ENCODE results near the gene PIGV. TPM values are rescaled to one million over a fixed set of nuclear protein-coding genes. Genes with fewer than 3 reads are reported as not detected.

PIGV gene
- total and polyA plus RNA-seq, 5 donors: 3.9 to 7.3 (median 5.4) TPM

- ATAC-seq: no peak
- H3K4me1 ChIP-seq (ENCODE audit: control insufficient read depth, insufficient read depth, low read length): peaks cover 25% of the 10 kb centered on the region
- WGBS: 72% methylated on average over 5 of the region's 5 CpGs
Observed at GRCh38 chr1:26749458-26749857, 38.3 kb upstream of the PIGV start.

GRCh38 chr1:26750428-26750827, 37.3 kb upstream of the PIGV start:
- no peaks in the 10 kb centered on the region for H3K9me3 ChIP-seq (ENCODE audit: control insufficient read depth, low read length)
- H3K27me3 ChIP-seq (ENCODE audit: control insufficient read depth, insufficient read depth): no peaks in the 10 kb centered on the region
- intact Hi-C loops (cut with DNase I): no loop called here
- peaks cover 25% of the 10 kb centered on the region for H3K4me1 ChIP-seq (ENCODE audit: control insufficient read depth, insufficient read depth, low read length)
- no peak for ATAC-seq
- no peak overlapping the region for H3K4me3 ChIP-seq (ENCODE audit: low read length)
- WGBS: 79% methylated on average over 1 of the region's 1 CpG
- H3K27ac ChIP-seq (ENCODE audit: low read length): no peak overlapping the region
- no peak for DNase-seq

More at GRCh38 chr1:26749458-26749857, 38.3 kb upstream of the PIGV start:
- H3K27ac ChIP-seq (ENCODE audit: low read length): no peak overlapping the region
- no peaks in the 10 kb centered on the region for H3K27me3 ChIP-seq (ENCODE audit: control insufficient read depth, insufficient read depth)
- no peak overlapping the region for H3K4me3 ChIP-seq (ENCODE audit: low read length)
- intact Hi-C loops (cut with DNase I): loop anchor here in 1 of 4 donors (10.0 kb wide), 1 partner anchor 55 kb away; the partner anchor contains the start of gene ARID1A
- DNase-seq: no peak
- no peaks in the 10 kb centered on the region for H3K9me3 ChIP-seq (ENCODE audit: control insufficient read depth, low read length)

- ATAC-seq: peak in 1 of 2 donors; percentile 72
Observed at GRCh38 chr1:26752519-26752918, 35.2 kb upstream of the PIGV start.

GRCh38 chr1:26754086-26754874, 33.5 kb upstream of the PIGV start:
- no peak overlapping the region for H3K27ac ChIP-seq (ENCODE audit: low read length)
- H3K4me1 ChIP-seq (ENCODE audit: control insufficient read depth, insufficient read depth, low read length): peaks cover 20% of the 10 kb centered on the region
- H3K4me3 ChIP-seq (ENCODE audit: low read length): no peak overlapping the region
- ATAC-seq (no peak), DNase-seq (no peak)
- 77% methylated on average over 5 of the region's 5 CpGs for WGBS
- H3K9me3 ChIP-seq (ENCODE audit: control insufficient read depth, low read length): no peaks in the 10 kb centered on the region
- intact Hi-C loops (cut with DNase I): no loop called here
- H3K27me3 ChIP-seq (ENCODE audit: control insufficient read depth, insufficient read depth): no peaks in the 10 kb centered on the region

More at GRCh38 chr1:26752519-26752918, 35.2 kb upstream of the PIGV start:
- peak overlapping the region; percentile 92 for H3K27ac ChIP-seq (ENCODE audit: low read length)
- peaks cover 23% of the 10 kb centered on the region for H3K4me1 ChIP-seq (ENCODE audit: control insufficient read depth, insufficient read depth, low read length)
- intact Hi-C loops (cut with DNase I): no loop called here
- WGBS: 73% methylated on average over 4 of the region's 4 CpGs
- peak in 2 of 3 donors; percentile 49 to 76 for DNase-seq
- H3K4me3 ChIP-seq (ENCODE audit: low read length): no peak overlapping the region
- no peaks in the 10 kb centered on the region for H3K9me3 ChIP-seq (ENCODE audit: control insufficient read depth, low read length)
- H3K27me3 ChIP-seq (ENCODE audit: control insufficient read depth, insufficient read depth): no peaks in the 10 kb centered on the region

- intact Hi-C loops (cut with DNase I): no loop called here
- no peak for DNase-seq
- WGBS: 98% methylated on average over 3 of the region's 3 CpGs
- no peak for ATAC-seq
- H3K4me1 ChIP-seq (ENCODE audit: control insufficient read depth, insufficient read depth, low read length): peaks cover 10% of the 10 kb centered on the region
- no peaks in the 10 kb centered on the region for H3K27me3 ChIP-seq (ENCODE audit: control insufficient read depth, insufficient read depth)
- no peak overlapping the region for H3K27ac ChIP-seq (ENCODE audit: low read length)
- H3K9me3 ChIP-seq (ENCODE audit: control insufficient read depth, low read length): no peaks in the 10 kb centered on the region
- no peak overlapping the region for H3K4me3 ChIP-seq (ENCODE audit: low read length)
Observed at GRCh38 chr1:26758358-26758757, 29.4 kb upstream of the PIGV start.

- Histone ChIP-seq H3K27ac (ENCODE audit: low read length) (no peak overlapping the region), H3K9me3 (ENCODE audit: control insufficient read depth, low read length) (no peaks in the 10 kb centered on the region), H3K27me3 (ENCODE audit: control insufficient read depth, insufficient read depth) (no peaks in the 10 kb centered on the region), H3K4me3 (ENCODE audit: low read length) (no peak overlapping the region), H3K4me1 (ENCODE audit: control insufficient read depth, insufficient read depth, low read length) (peaks cover 4% of the 10 kb centered on the region)
- ATAC-seq (no peak), DNase-seq (no peak)
- intact Hi-C loops (cut with DNase I): no loop called here
Observed at GRCh38 chr1:26759531-26759930, 28.2 kb upstream of the PIGV start.

GRCh38 chr1:26761217-26761616, 26.5 kb upstream of the PIGV start:
- intact Hi-C loops (cut with DNase I): no loop called here
- 59% methylated on average over 3 of the region's 3 CpGs for WGBS
- Histone ChIP-seq H3K4me1 (ENCODE audit: control insufficient read depth, insufficient read depth, low read length) (no peaks in the 10 kb centered on the region), H3K9me3 (ENCODE audit: control insufficient read depth, low read length) (no peaks in the 10 kb centered on the region), H3K4me3 (ENCODE audit: low read length) (no peak overlapping the region), H3K27ac (ENCODE audit: low read length) (no peak overlapping the region), H3K27me3 (ENCODE audit: control insufficient read depth, insufficient read depth) (no peaks in the 10 kb centered on the region)
- DNase-seq (no peak), ATAC-seq (peak in 1 of 2 donors; percentile 19)

GRCh38 chr1:26767714-26768113, 20.0 kb upstream of the PIGV start:
- H3K27me3 ChIP-seq (ENCODE audit: control insufficient read depth, insufficient read depth): no peaks in the 10 kb centered on the region
- no peaks in the 10 kb centered on the region for H3K9me3 ChIP-seq (ENCODE audit: control insufficient read depth, low read length)
- DNase-seq (no peak), ATAC-seq (no peak)
- no peak overlapping the region for H3K27ac ChIP-seq (ENCODE audit: low read length)
- intact Hi-C loops (cut with DNase I): no loop called here
- whole genome bisulfite sequencing: 82% methylated on average over 4 of the region's 4 CpGs
- no peak overlapping the region for H3K4me3 ChIP-seq (ENCODE audit: low read length)
- H3K4me1 ChIP-seq (ENCODE audit: control insufficient read depth, insufficient read depth, low read length): peaks cover 13% of the 10 kb centered on the region

GRCh38 chr1:26768755-26769154, 19.0 kb upstream of the PIGV start:
- intact Hi-C loops (cut with DNase I): no loop called here
- H3K4me1 ChIP-seq (ENCODE audit: control insufficient read depth, insufficient read depth, low read length): peaks cover 13% of the 10 kb centered on the region

GRCh38 chr1:26771285-26771642, 16.5 kb upstream of the PIGV start:
- H3K9me3 ChIP-seq (ENCODE audit: control insufficient read depth, low read length): no peaks in the 10 kb centered on the region
- no peak for DNase-seq
- H3K4me1 ChIP-seq (ENCODE audit: control insufficient read depth, insufficient read depth, low read length): peaks cover 13% of the 10 kb centered on the region
- no peaks in the 10 kb centered on the region for H3K27me3 ChIP-seq (ENCODE audit: control insufficient read depth, insufficient read depth)
- 48% methylated on average over 3 of the region's 3 CpGs for WGBS
- intact Hi-C loops (cut with DNase I): no loop called here
- H3K27ac ChIP-seq (ENCODE audit: low read length): peak overlapping the region; percentile 34
- ATAC-seq: peak; percentile 9 to 71
- no peak overlapping the region for H3K4me3 ChIP-seq (ENCODE audit: low read length)

More at GRCh38 chr1:26768755-26769154, 19.0 kb upstream of the PIGV start:
- Histone ChIP-seq H3K27me3 (ENCODE audit: control insufficient read depth, insufficient read depth) (no peaks in the 10 kb centered on the region), H3K4me3 (ENCODE audit: low read length) (no peak overlapping the region), H3K27ac (ENCODE audit: low read length) (peak overlapping the region; percentile 46), H3K9me3 (ENCODE audit: control insufficient read depth, low read length) (no peaks in the 10 kb centered on the region)
- no peak for DNase-seq
- no peak for ATAC-seq
- 7% methylated on average over 3 of the region's 3 CpGs for WGBS

- peak; percentile 62 to 87 for ATAC-seq
- Histone ChIP-seq H3K27ac (ENCODE audit: low read length) (peak overlapping the region; percentile 34), H3K9me3 (ENCODE audit: control insufficient read depth, low read length) (no peaks in the 10 kb centered on the region), H3K4me3 (ENCODE audit: low read length) (no peak overlapping the region), H3K27me3 (ENCODE audit: control insufficient read depth, insufficient read depth) (no peaks in the 10 kb centered on the region), H3K4me1 (ENCODE audit: control insufficient read depth, insufficient read depth, low read length) (peaks cover 13% of the 10 kb centered on the region)
- peak in 2 of 3 donors; percentile 42 to 63 for DNase-seq
- intact Hi-C loops (cut with DNase I): no loop called here
- 67% methylated on average over 2 of the region's 2 CpGs for WGBS
Observed at GRCh38 chr1:26771643-26772321, 16.0 kb upstream of the PIGV start.
